Measurements from ENCODE around the gene PRKG1.

- TF ChIP-seq, protein P1, sequence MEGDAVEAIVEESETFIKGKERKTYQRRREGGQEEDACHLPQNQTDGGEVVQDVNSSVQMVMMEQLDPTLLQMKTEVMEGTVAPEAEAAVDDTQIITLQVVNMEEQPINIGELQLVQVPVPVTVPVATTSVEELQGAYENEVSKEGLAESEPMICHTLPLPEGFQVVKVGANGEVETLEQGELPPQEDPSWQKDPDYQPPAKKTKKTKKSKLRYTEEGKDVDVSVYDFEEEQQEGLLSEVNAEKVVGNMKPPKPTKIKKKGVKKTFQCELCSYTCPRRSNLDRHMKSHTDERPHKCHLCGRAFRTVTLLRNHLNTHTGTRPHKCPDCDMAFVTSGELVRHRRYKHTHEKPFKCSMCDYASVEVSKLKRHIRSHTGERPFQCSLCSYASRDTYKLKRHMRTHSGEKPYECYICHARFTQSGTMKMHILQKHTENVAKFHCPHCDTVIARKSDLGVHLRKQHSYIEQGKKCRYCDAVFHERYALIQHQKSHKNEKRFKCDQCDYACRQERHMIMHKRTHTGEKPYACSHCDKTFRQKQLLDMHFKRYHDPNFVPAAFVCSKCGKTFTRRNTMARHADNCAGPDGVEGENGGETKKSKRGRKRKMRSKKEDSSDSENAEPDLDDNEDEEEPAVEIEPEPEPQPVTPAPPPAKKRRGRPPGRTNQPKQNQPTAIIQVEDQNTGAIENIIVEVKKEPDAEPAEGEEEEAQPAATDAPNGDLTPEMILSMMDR (conservative IDR thresholded peaks at IDR 0.05; ENCODE audit: low read length): no peak
- no peak for TF ChIP-seq EZH2phosphoT487 (IDR thresholded peaks at IDR 0.05; ENCODE audit: borderline replicate concordance)
Observed at GRCh38 chr10:51758366-51758765, 684.1 kb downstream of the PRKG1 start.

Measured in Loucy (cell line).